NT2/D1 (cell line): Measurements from ENCODE around the gene CHPT1.

ENCODE experiments used
- SUZ12 ChIP-seq: IDR thresholded peaks from 2 replicates; pipeline ENCODE4 v1.6.1; 2011; ENCODE audit not compliant: insufficient read length, insufficient read depth; ENCODE audit errors: extremely low read depth
- YY1 ChIP-seq: IDR thresholded peaks from 2 replicates; pipeline ENCODE4 v1.6.1; 2011; ENCODE audit not compliant: insufficient read length, insufficient read depth
- ZNF274 ChIP-seq: IDR thresholded peaks from 2 replicates; pipeline ENCODE4 v1.6.1; 2011; ENCODE audit warnings: mild to moderate bottlenecking, low read depth, low read length

DNA sequence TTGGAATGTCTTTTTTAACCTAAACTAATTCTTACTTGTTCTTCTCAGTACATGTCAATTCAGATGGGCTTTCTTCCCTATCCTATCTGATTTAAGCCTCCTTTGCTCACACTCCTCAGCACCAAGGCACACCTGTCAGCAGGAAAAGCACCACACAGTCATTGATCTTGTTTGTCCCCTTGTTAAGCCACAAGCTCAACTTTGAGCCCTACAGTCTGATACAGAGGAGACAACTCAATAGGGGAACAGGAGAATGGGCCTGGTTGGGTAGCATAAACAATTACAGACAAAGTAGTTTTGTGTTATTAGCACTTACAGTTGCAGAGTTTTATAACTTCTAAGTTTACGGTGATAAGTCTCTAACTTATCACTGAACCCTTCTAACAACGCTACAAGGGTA lies 71.3 kb downstream of the CHPT1 start:
- TF ChIP-seq ZNF274 (no peak), YY1 (no peak), SUZ12 (no peak)
